Peyer's patch (tissue), 4 donors: ENCODE data around the gene ZMYND19. TPM values are rescaled to one million over a fixed set of nuclear protein-coding genes. Genes with fewer than 3 reads are reported as not detected.
A peak's percentile ranks its signal among the peaks of the same experiment; 100 is the strongest.

Source experiments
- DNase-seq, 3 donors: peaks; one replicate each; pipeline ENCODE4 v3.0.0-alpha.2; 2017 to 2019
- H3K27ac ChIP-seq, 4 donors: fragments of 200-600 bp; sonication (generic); one replicate each; pipeline ENCODE4 v1.5.1; 2016 to 2019
- H3K27me3 ChIP-seq, 2 donors: fragments of 200-600 bp; sonication (generic); one replicate each; pipeline ENCODE4 v1.5.1; 2019
- H3K36me3 ChIP-seq, 3 donors: fragments of 200-600 bp; sonication (generic); one replicate each; pipeline ENCODE4 v1.5.1; 2016 to 2019
- H3K4me1 ChIP-seq, 4 donors: fragments of 200-600 bp; sonication (generic); one replicate each; pipeline ENCODE4 v1.5.1; 2016 to 2019
- H3K4me3 ChIP-seq, 4 donors: fragments of 200-600 bp; sonication (generic); 1 replicate in 3 of 4; 2 replicates in 1 of 4; pipeline ENCODE4 v1.5.1; 2016 to 2019; ENCODE audit warnings: mild to moderate bottlenecking in 1 of 4
- H3K9me3 ChIP-seq, 4 donors: fragments of 200-600 bp; sonication (generic); one replicate each; pipeline ENCODE4 v1.5.1; 2016 to 2019; ENCODE audit warnings: mild to moderate bottlenecking in 1 of 4
- CTCF ChIP-seq, 6 experiments: fragments of 450-650 bp in 4 of 6; fragments of 200-600 bp in 2 of 6; sonication (generic) in 1 of 6; IDR thresholded peaks; one replicate each; pipeline ENCODE4 v1.5.1; 2017 to 2019; ENCODE audit warnings: antibody characterized with exemption in 6 of 6, mild to moderate bottlenecking in 3 of 6, moderate library complexity in 1 of 6
- POLR2A ChIP-seq, 2 donors: fragments of 450-650 bp; IDR thresholded peaks; one replicate each; pipeline ENCODE4 v1.5.1; 2017; ENCODE audit warnings: antibody characterized with exemption in 2 of 2, mild to moderate bottlenecking in 2 of 2, moderate library complexity in 2 of 2
- total RNA-seq, 4 donors: library from RNA; depleted of rRNA; stranded (reverse); fragments of >200 nt; gene quantifications; one replicate each; pipeline ENCODE4 v1.1.0, GENCODE V29; 2016

The ZMYND19 gene
- 10 to 100 TPM in 2 of 4 donors, 1 to 10 TPM in 2; 8.8 to 16.8 (median 12.9) TPM for total RNA-seq

- Histone ChIP-seq H3K4me3 (peak within 1 kb of the TSS; percentile 85 to 94 (median 92)), H3K4me1 (peaks cover 0 to 19% (median 11%) of the 10 kb centered on the region in 4 donors)
- DNase-seq = peak; percentile 82 to 94 (median 94)
Measured at GRCh38 chr9:137590469-137591383, at the start of gene ZMYND19. Gene ZMYND19 (minus strand): TSS chr9:137590512. CDS start chr9:137590263, 249 bp downstream.

GRCh38 chr9:137639303-137640051, 49.2 kb upstream of the ZMYND19 start:
- peak overlapping the region in 2 of 4 donors; percentile 11 to 20 for H3K4me3 ChIP-seq
- H3K4me1 ChIP-seq = peaks cover 0 to 11% (median 5%) of the 10 kb centered on the region in 4 donors
- H3K27me3 ChIP-seq = no peaks in the 10 kb centered on the region
- H3K9me3 ChIP-seq = no peaks in the 10 kb centered on the region
- TF ChIP-seq CTCF (IDR thresholded peaks at IDR 0.05) (no peak), POLR2A (IDR thresholded peaks at IDR 0.05) (no peak)
- no peak for DNase-seq
- H3K36me3 ChIP-seq = no peaks in the 10 kb centered on the region
- H3K27ac ChIP-seq = peak overlapping the region in 2 of 4 donors; percentile 2 to 49

More at GRCh38 chr9:137590469-137591383, at the start of gene ZMYND19:
- Histone ChIP-seq H3K27ac (peak within 1 kb of the TSS; percentile 66 to 79 (median 74)), H3K36me3 (peaks cover 0 to 24% (median 0%) of the 10 kb centered on the region in 3 donors), H3K27me3 (no peaks in the 10 kb centered on the region), H3K9me3 (no peaks in the 10 kb centered on the region)
- TF ChIP-seq CTCF (IDR thresholded peaks at IDR 0.05) (no peak), POLR2A (IDR thresholded peaks at IDR 0.05) (peak in 1 of 2 donors; percentile 37)

- Histone ChIP-seq H3K9me3 (no peaks in the 10 kb centered on the region), H3K27me3 (no peaks in the 10 kb centered on the region), H3K4me3 (no peak overlapping the region), H3K27ac (peak overlapping the region in 1 of 4 donors; percentile 2), H3K4me1 (peaks cover 0 to 11% (median 5%) of the 10 kb centered on the region in 4 donors), H3K36me3 (no peaks in the 10 kb centered on the region)
- no peak for TF ChIP-seq CTCF (IDR thresholded peaks at IDR 0.05)
- no peak for TF ChIP-seq POLR2A (IDR thresholded peaks at IDR 0.05)
- peak in 1 of 3 donors; percentile 27 for DNase-seq
Measured at GRCh38 chr9:137638680-137639079, 48.4 kb upstream of the ZMYND19 start.

DNA sequence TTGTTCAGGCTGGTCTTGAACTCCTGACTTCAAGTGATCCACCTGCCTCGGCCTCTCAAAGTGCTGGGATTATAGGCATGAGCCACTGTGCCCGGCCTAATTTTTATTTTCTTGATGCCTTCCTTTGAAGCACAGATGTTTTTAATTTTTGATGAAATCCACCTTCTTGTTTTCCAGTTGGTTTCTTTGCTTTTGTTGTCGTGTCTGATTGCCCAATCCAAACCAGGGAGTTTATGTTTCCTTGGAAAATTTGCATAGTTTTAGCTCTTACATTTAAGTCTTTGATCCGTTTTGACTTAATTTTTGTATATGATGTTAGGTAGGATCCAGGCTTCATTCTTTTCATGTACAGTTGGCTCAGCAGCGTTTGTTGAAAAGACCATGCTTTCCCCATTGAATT, 43.7 kb upstream of the ZMYND19 start:
- Histone ChIP-seq H3K4me1 (peaks cover 0 to 41% (median 6%) of the 10 kb centered on the region in 4 donors), H3K9me3 (no peaks in the 10 kb centered on the region), H3K36me3 (no peaks in the 10 kb centered on the region), H3K4me3 (no peak overlapping the region), H3K27ac (no peak overlapping the region), H3K27me3 (no peaks in the 10 kb centered on the region)
- DNase-seq = no peak
- TF ChIP-seq POLR2A (IDR thresholded peaks at IDR 0.05) (no peak), CTCF (IDR thresholded peaks at IDR 0.05) (no peak)
